Skeletal muscle satellite cell (primary cell): Measurements from ENCODE around the gene PARD3.

ENCODE experiments used
- H3K27me3 ChIP-seq: 2 replicates; pipeline ENCODE4 v1.7.0; 2013; ENCODE audit warnings: low read length; ENCODE audit not compliant: control insufficient read depth, insufficient read depth
- H3K36me3 ChIP-seq: 2 replicates; pipeline ENCODE4 v1.7.0; 2013; ENCODE audit warnings: mild to moderate bottlenecking, control low read depth, low read length; ENCODE audit not compliant: insufficient read depth
- H3K4me1 ChIP-seq: 2 replicates; pipeline ENCODE4 v1.7.0; 2013; ENCODE audit warnings: low read length; ENCODE audit not compliant: control insufficient read depth, insufficient read depth
- H3K4me2 ChIP-seq: 2 replicates; pipeline ENCODE4 v1.7.0; 2013; ENCODE audit warnings: mild to moderate bottlenecking, low read length
- H3K4me3 ChIP-seq: 2 replicates; pipeline ENCODE4 v1.7.0; 2013; ENCODE audit warnings: low read length
- H3K9ac ChIP-seq: 2 replicates; pipeline ENCODE4 v1.7.0; 2013; ENCODE audit warnings: mild to moderate bottlenecking, low read depth, low read length, moderate library complexity
- H3K9me3 ChIP-seq: replicated peaks from 2 replicates; pipeline ENCODE4 v1.7.0; 2013; ENCODE audit warnings: mild to moderate bottlenecking, control low read depth, low read length

Gene PARD3

GRCh38 chr10:34506786-34507185 lies 308.3 kb downstream of the PARD3 start:
- H3K4me1 ChIP-seq, result no peaks in the 10 kb centered on the region
- H3K4me2 ChIP-seq, result no peak overlapping the region
- H3K4me3 ChIP-seq, result no peak overlapping the region
- no peak overlapping the region for H3K9ac ChIP-seq
- no peaks in the 10 kb centered on the region for H3K36me3 ChIP-seq
- H3K27me3 ChIP-seq, result no peaks in the 10 kb centered on the region
- no peaks in the 10 kb centered on the region for H3K9me3 ChIP-seq

DNA sequence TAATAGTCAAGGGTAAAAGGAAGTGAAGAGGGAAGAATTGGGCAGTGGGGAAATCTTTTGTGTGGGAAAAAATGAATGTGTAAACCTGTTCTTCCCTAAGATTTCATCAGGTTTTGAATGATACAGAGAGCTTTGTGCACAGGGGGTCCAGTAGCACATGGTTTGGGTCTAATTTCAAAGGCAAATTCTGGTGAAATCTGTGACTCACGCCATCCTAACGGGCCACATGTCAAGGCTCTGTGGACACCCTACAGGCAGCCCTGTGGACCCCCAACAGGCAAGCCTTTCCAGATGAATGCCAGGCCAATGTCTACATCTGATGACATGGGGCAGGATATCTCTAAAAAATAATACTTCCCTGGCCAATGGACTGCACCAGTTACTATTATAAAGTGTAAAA lies 309.8 kb downstream of the PARD3 start:
- no peaks in the 10 kb centered on the region for H3K36me3 ChIP-seq
- H3K4me2 ChIP-seq, result no peak overlapping the region
- no peaks in the 10 kb centered on the region for H3K27me3 ChIP-seq
- no peaks in the 10 kb centered on the region for H3K9me3 ChIP-seq
- H3K4me1 ChIP-seq, result no peaks in the 10 kb centered on the region
- H3K4me3 ChIP-seq, result no peak overlapping the region
- no peak overlapping the region for H3K9ac ChIP-seq

GRCh38 chr10:34504534-34504933 lies 310.6 kb downstream of the PARD3 start:
- H3K4me3 ChIP-seq, result no peak overlapping the region
- no peaks in the 10 kb centered on the region for H3K27me3 ChIP-seq
- H3K36me3 ChIP-seq, result no peaks in the 10 kb centered on the region
- no peak overlapping the region for H3K4me2 ChIP-seq
- no peaks in the 10 kb centered on the region for H3K9me3 ChIP-seq
- H3K4me1 ChIP-seq, result no peaks in the 10 kb centered on the region
- H3K9ac ChIP-seq, result no peak overlapping the region

- H3K4me2 ChIP-seq, result no peak overlapping the region
- H3K4me1 ChIP-seq, result no peaks in the 10 kb centered on the region
- no peaks in the 10 kb centered on the region for H3K9me3 ChIP-seq
- H3K27me3 ChIP-seq, result no peaks in the 10 kb centered on the region
- H3K36me3 ChIP-seq, result no peaks in the 10 kb centered on the region
- no peak overlapping the region for H3K4me3 ChIP-seq
- no peak overlapping the region for H3K9ac ChIP-seq
Observed at GRCh38 chr10:34503704-34504103, 311.4 kb downstream of the PARD3 start.

DNA sequence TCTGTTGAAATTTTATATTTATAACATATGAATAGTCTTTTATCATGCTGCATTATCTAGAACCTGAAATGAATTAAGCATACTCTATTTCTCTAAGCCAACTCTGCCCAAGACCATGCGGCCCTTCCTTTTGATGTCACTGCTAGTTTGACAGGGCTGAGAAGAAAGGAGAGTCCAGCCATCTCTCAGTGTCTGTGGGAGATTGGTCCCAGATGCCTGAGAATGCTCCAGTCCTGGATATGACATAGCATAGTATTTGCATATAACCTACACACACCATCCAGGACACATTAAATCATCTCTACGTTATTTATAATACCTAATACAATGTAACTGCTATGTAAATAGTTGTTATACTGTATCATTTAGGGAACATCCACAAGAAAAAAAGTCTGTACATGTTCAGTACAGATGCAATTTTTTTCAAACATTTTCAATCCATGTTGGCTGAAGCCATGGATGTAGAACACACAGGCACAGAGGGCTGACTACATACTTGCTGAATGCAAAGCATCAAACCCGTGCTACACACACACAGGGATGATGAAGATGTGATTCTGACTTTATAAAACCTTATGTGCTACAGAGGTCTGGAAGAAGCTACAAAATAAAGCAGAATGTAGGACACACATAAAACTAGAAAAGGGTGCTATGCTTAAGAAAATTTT lies 315.4 kb downstream of the PARD3 start:
- Histone ChIP-seq H3K9ac (no peak overlapping the region), H3K4me1 (no peaks in the 10 kb centered on the region), H3K4me3 (no peak overlapping the region), H3K27me3 (no peaks in the 10 kb centered on the region), H3K9me3 (no peaks in the 10 kb centered on the region), H3K4me2 (no peak overlapping the region), H3K36me3 (no peaks in the 10 kb centered on the region)

DNA sequence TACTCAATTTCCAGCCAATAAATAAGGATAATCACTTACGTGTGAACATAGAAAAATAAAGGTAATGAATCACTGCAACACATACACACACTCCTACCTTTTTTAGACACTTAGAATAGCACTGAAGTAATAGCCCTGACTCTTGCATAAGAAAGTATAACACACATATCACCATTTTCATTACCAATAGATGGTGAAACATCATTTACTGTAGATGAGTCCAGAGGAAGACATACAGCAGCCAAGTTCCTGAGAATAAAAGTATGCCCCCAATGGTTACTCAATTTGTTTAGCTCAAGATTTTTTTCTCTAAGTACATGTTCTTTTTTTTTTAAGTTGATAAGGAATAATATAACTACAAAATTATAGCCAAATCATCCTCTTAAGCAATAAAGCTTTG lies 316.3 kb downstream of the PARD3 start:
- no peak overlapping the region for H3K9ac ChIP-seq
- no peak overlapping the region for H3K4me2 ChIP-seq
- no peaks in the 10 kb centered on the region for H3K36me3 ChIP-seq
- no peak overlapping the region for H3K4me3 ChIP-seq
- no peaks in the 10 kb centered on the region for H3K9me3 ChIP-seq
- no peaks in the 10 kb centered on the region for H3K4me1 ChIP-seq
- no peaks in the 10 kb centered on the region for H3K27me3 ChIP-seq

DNA sequence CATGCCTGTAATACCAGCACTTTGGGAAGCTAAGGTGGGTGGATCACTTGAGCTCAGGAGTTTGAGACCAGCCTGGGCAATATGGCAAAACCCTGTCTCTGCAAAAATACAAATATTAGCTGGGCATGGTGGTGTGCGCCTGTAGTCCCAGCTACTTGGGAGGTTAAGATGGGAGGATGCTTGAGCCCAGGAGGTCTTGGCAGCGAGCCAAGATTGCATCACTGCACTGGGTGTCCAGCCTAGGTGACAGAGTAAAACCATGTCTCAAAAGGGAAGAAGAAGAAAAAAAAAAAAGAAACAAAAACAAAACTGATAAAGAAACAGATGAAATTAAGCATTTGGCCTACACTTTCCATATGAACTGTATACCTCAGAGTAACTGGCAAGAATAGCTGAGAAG lies 319.2 kb downstream of the PARD3 start:
- no peak overlapping the region for H3K4me3 ChIP-seq
- no peaks in the 10 kb centered on the region for H3K27me3 ChIP-seq
- no peak overlapping the region for H3K4me2 ChIP-seq
- H3K36me3 ChIP-seq, result no peaks in the 10 kb centered on the region
- H3K9ac ChIP-seq, result no peak overlapping the region
- H3K4me1 ChIP-seq, result no peaks in the 10 kb centered on the region
- H3K9me3 ChIP-seq, result no peaks in the 10 kb centered on the region

GRCh38 chr10:34494012-34494411 lies 321.1 kb downstream of the PARD3 start:
- Histone ChIP-seq H3K9me3 (no peaks in the 10 kb centered on the region), H3K4me1 (peaks cover 7% of the 10 kb centered on the region), H3K36me3 (no peaks in the 10 kb centered on the region), H3K27me3 (no peaks in the 10 kb centered on the region), H3K4me2 (no peak overlapping the region), H3K4me3 (no peak overlapping the region), H3K9ac (no peak overlapping the region)

DNA sequence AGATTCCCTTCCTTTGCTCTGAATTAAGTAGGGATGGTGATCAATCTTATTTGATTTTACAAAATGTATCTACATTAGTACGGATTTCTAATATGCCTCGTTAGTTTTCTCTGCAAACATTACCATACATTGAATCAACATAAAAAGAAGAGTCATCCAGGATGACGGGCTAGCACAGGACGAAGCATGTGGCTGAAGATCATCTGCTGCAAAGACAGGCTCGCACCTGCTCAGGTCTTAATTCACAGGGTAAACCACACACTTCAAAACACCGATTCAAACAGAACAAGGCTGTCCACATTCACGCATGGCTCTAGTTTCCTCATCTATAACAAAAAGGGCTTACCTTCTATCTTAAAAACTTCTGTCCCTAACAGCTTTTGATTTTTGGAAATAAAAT lies 323.0 kb downstream of the PARD3 start:
- Histone ChIP-seq H3K9ac (no peak overlapping the region), H3K9me3 (no peaks in the 10 kb centered on the region), H3K36me3 (no peaks in the 10 kb centered on the region), H3K27me3 (no peaks in the 10 kb centered on the region), H3K4me3 (no peak overlapping the region), H3K4me2 (no peak overlapping the region), H3K4me1 (peaks cover 7% of the 10 kb centered on the region)

GRCh38 chr10:34491678-34492077 lies 323.4 kb downstream of the PARD3 start:
- Histone ChIP-seq H3K9me3 (no peaks in the 10 kb centered on the region), H3K4me1 (peaks cover 7% of the 10 kb centered on the region), H3K9ac (no peak overlapping the region), H3K36me3 (no peaks in the 10 kb centered on the region), H3K4me3 (no peak overlapping the region), H3K4me2 (no peak overlapping the region), H3K27me3 (no peaks in the 10 kb centered on the region)

DNA sequence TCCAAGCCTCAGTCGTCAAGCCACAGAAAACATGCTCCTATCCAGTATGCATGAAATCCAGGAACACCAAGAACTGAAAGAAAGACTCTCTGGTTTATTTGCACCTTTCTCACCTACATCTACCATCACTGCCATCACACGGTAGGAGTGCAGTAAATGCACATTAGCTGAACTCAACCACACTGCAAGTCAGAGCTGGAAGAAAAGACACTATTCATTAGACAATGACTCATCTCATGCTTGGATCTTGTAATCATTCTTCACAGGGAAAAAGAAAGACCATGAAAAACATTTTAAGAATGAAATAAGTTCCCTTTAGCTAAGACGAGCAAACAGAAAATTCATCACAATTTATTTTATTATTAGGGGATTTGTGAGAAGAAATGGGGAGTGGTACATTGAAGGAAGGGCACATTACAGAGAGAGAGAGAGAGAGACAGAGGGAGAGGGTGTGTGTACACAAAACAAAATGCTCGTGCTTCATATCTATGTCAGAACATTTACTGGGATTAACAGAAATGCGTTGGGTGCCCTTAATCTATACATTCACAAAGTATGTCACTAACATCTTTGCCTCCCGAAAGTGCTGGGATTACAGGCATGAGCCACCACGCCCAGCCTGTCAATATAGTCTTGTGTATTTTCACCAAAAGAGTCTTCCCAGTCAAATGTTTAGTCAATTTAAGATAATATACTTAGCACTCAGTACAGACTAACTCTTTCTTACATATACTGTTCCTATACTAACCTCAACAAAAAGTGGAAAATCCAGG lies 324.9 kb downstream of the PARD3 start:
- Histone ChIP-seq H3K36me3 (no peaks in the 10 kb centered on the region), H3K4me3 (peak overlapping the region; percentile 20), H3K9me3 (no peaks in the 10 kb centered on the region), H3K4me2 (no peak overlapping the region), H3K27me3 (no peaks in the 10 kb centered on the region), H3K9ac (no peak overlapping the region), H3K4me1 (peaks cover 7% of the 10 kb centered on the region)

DNA sequence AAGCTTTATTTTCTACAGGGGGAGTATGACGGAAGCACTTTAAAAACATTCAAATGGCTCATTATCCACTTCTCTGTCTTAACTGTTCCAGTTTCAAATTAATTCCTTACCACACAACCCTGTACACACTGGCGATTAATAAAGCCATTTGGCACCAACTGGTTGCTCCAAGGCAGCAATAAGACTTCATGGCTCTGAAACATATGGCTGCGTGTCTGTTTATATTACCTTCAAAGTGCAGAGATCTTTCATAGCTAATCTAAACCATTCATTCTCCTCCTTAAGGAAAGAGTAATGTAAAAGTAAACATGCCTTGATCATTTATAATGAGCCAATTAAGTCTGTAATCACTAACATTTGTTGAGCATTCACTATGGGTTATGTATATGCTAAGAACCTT lies 325.7 kb downstream of the PARD3 start:
- no peaks in the 10 kb centered on the region for H3K9me3 ChIP-seq
- no peaks in the 10 kb centered on the region for H3K36me3 ChIP-seq
- no peak overlapping the region for H3K4me3 ChIP-seq
- H3K9ac ChIP-seq, result no peak overlapping the region
- H3K27me3 ChIP-seq, result no peaks in the 10 kb centered on the region
- H3K4me1 ChIP-seq, result peaks cover 7% of the 10 kb centered on the region
- no peak overlapping the region for H3K4me2 ChIP-seq
